B cell (primary cell): ENCODE results near the gene NOL11. TPM values are rescaled to one million over a fixed set of nuclear protein-coding genes. Genes with fewer than 3 reads are reported as not detected.

Experiments
- ATAC-seq: fragments of 200-7000 bp; cut with Tn5 transposase; one replicate; pipeline ENCODE4 v1.10.0; 2021; ENCODE audit warnings: low read depth, mild to moderate bottlenecking, moderate number of reproducible peaks, moderate library complexity
- CTCF ChIA-PET: fragments of 350-600 bp; sonication (Branson Sonifier 250); formaldehyde crosslinking; loops from one replicate; lab custom pipeline; 2021; ENCODE audit warnings: antibody characterized with exemption, inconsistent platforms; lab: Charles Lee
- POLR2A ChIA-PET: fragments of 350-600 bp; sonication (Branson Sonifier 250); formaldehyde crosslinking; loops from one replicate; lab custom pipeline; 2021; ENCODE audit warnings: antibody characterized with exemption; lab: Charles Lee
- DNase-seq: peaks from one replicate; pipeline ENCODE4 v3.0.0; 2013
- H2AFZ ChIP-seq: 2 replicates; pipeline ENCODE4 v1.6.1; 2012; ENCODE audit warnings: mild to moderate bottlenecking, low read depth, low read length; ENCODE audit not compliant: insufficient read depth, poor library complexity, severe bottlenecking
- H3K27ac ChIP-seq, 2 donors: 1 replicate in 1 of 2; 2 replicates in 1 of 2; pipeline ENCODE4 v1.5.1; 2012 to 2013; ENCODE audit warnings: low read length in 2 of 2, mild to moderate bottlenecking in 2 of 2, moderate library complexity in 1 of 2
- H3K27me3 ChIP-seq, 4 experiments: fragments of 200-600 bp in 1 of 4; sonication (generic) in 1 of 4; replicated peaks in 1 of 4; 1 replicate in 2 of 4; 2 replicates in 2 of 4; pipeline versions ENCODE4 v1.6.1 to v1.7.0; 2013 to 2016; ENCODE audit warnings: low read length in 3 of 4, mild to moderate bottlenecking in 2 of 4, mixed read lengths in 1 of 4, moderate library complexity in 1 of 4; ENCODE audit not compliant: insufficient read depth in 4 of 4, control insufficient read depth in 3 of 4; ENCODE audit errors: control extremely low read depth in 1 of 4
- H3K36me3 ChIP-seq, 2 experiments: replicated peaks in 1 of 2; 1 replicate in 1 of 2; 2 replicates in 1 of 2; pipeline versions ENCODE4 v1.6.1 to v1.7.1; 2013; ENCODE audit warnings: low read length in 1 of 2; ENCODE audit not compliant: insufficient read depth in 2 of 2, control insufficient read depth in 1 of 2; ENCODE audit errors: control extremely low read depth in 1 of 2, extremely low read depth in 1 of 2
- H3K4me1 ChIP-seq, 2 donors: fragments of 200-600 bp in 1 of 2; sonication (generic) in 1 of 2; 1 replicate in 1 of 2; 2 replicates in 1 of 2; pipeline versions ENCODE4 v1.5.1 to v1.6.1; 2013 to 2017; ENCODE audit warnings: low read length in 2 of 2; ENCODE audit not compliant: control insufficient read depth in 2 of 2, insufficient read depth in 2 of 2
- H3K4me2 ChIP-seq: replicated peaks from 2 replicates; pipeline ENCODE3; 2012; ENCODE audit warnings: mild to moderate bottlenecking, low read depth, low read length; ENCODE audit not compliant: poor library complexity, severe bottlenecking
- H3K4me3 ChIP-seq, 5 experiments: fragments of 200-600 bp in 1 of 5; sonication (generic) in 1 of 5; 1 replicate in 3 of 5; 2 replicates in 2 of 5; pipeline versions ENCODE4 v1.5.1 to v1.7.0; 2011 to 2016; ENCODE audit warnings: low read length in 4 of 5, mild to moderate bottlenecking in 4 of 5, low read depth in 2 of 5, control low read depth in 1 of 5, moderate library complexity in 1 of 5; ENCODE audit not compliant: insufficient read depth in 1 of 5; ENCODE audit errors: control extremely low read depth in 1 of 5, extremely low read depth in 1 of 5
- H3K79me2 ChIP-seq: fragments of 200-600 bp; sonication (generic); one replicate; pipeline ENCODE4 v1.6.0; 2016; ENCODE audit warnings: low read length; ENCODE audit not compliant: control insufficient read depth, insufficient read depth
- H3K9ac ChIP-seq: fragments of 200-600 bp; sonication (generic); 2 replicates; pipeline ENCODE4 v1.6.1; 2017; ENCODE audit warnings: mild to moderate bottlenecking, low read length, moderate library complexity
- H3K9me3 ChIP-seq, 3 donors: one replicate each; pipeline versions ENCODE4 v1.6.1 to v1.7.1; 2013; ENCODE audit warnings: low read length in 2 of 3; ENCODE audit not compliant: control insufficient read depth in 2 of 3, insufficient read depth in 1 of 3; ENCODE audit errors: control extremely low read depth in 1 of 3
- H4K20me1 ChIP-seq: 2 replicates; pipeline ENCODE4 v1.6.0; 2012; ENCODE audit warnings: mild to moderate bottlenecking, low read length; ENCODE audit not compliant: insufficient read depth, control insufficient read depth, poor library complexity, severe bottlenecking
- H3K27ac Mint-ChIP-seq: one replicate; pipeline ENCODE4 v1.8.0; 2021; ENCODE audit warnings: mixed read lengths
- H3K27me3 Mint-ChIP-seq: one replicate; pipeline ENCODE4 v1.8.0; 2021; ENCODE audit warnings: mixed read lengths
- H3K4me1 Mint-ChIP-seq: one replicate; pipeline ENCODE4 v1.8.0; 2021; ENCODE audit warnings: mixed read lengths
- H3K4me3 Mint-ChIP-seq: one replicate; pipeline ENCODE4 v1.8.0; 2021; ENCODE audit warnings: mixed read lengths
- H3K9me3 Mint-ChIP-seq: one replicate; pipeline ENCODE4 v1.8.0; 2022; ENCODE audit warnings: mixed read lengths; ENCODE audit not compliant: insufficient read depth
- CTCF ChIP-seq: fragments of 200-600 bp; IDR thresholded peaks from one replicate; pipeline ENCODE4 v1.8.0; 2022; ENCODE audit warnings: antibody characterized with exemption, mild to moderate bottlenecking
- EZH2 ChIP-seq: IDR thresholded peaks from 2 replicates; pipeline ENCODE4 v1.6.1; 2012; ENCODE audit warnings: borderline replicate concordance, low read depth, mild to moderate bottlenecking, moderate library complexity, low read length; ENCODE audit not compliant: insufficient read depth, poor library complexity, severe bottlenecking
- WGBS: methylation state at CpG from one replicate; pipeline ENCODE4 v1.1.5; 2013; ENCODE audit warnings: missing lambda C conversion rate; ENCODE audit not compliant: insufficient coverage; 5-methylcytosine and 5-hydroxymethylcytosine counted together
- intact Hi-C: fragments of 100-400 bp; cut with micrococcal nuclease; formaldehyde crosslinking; loops from one replicate; pipeline ENCODE4 v1.10.0; 2022
- polyA plus RNA-seq: library from polyadenylated mRNA; depleted of rRNA; stranded (reverse); fragments of >200 nt; gene quantifications from 2 replicates; pipeline ENCODE4 v1.2.3, GENCODE V29; 2012
- total RNA-seq, 2 donors: library from RNA; stranded (reverse); fragments of 120-200 nt in 1 of 2; gene quantifications; 1 replicate in 1 of 2; 2 replicates in 1 of 2; pipeline versions ENCODE4 v1.2.3 to v1.2.4, GENCODE V29; 2013 to 2022

Gene NOL11
- total and polyA plus RNA-seq, 2 donors (not counting 1 experiment from before 2014, with no cell fraction given): 20.3 to 59.1 TPM

GRCh38 chr17:67693811-67694210 lies 23.9 kb upstream of the NOL11 start:
- H3K27me3 ChIP-seq: no peaks in the 10 kb centered on the region
- peaks cover 0 to 1% of the 10 kb centered on the region in 2 experiments for H3K36me3 ChIP-seq
- ATAC-seq (no peak), DNase-seq (no peak)
- no peaks in the 10 kb centered on the region for H4K20me1 ChIP-seq
- no peaks in the 10 kb centered on the region for H3K9me3 ChIP-seq
- no peaks in the 10 kb centered on the region for H3K4me1 ChIP-seq
- CTCF ChIA-PET: interaction anchor here (0.8 to 2.0 kb wide), 4 partner anchors 12 to 320 kb away, joined by 3 to 6 read pairs (median 4); no protein-coding TSS in a partner anchor
- no peak overlapping the region for H3K4me3 ChIP-seq
- POLR2A ChIA-PET: interaction anchor here (0.6 kb wide), 1 partner anchor 10 kb away, joined by 5 read pairs; no protein-coding TSS in a partner anchor
- H3K4me1 Mint-ChIP-seq: peaks cover 4% of the 10 kb centered on the region
- no peak overlapping the region for H3K4me2 ChIP-seq
- no peaks in the 10 kb centered on the region for H3K27me3 Mint-ChIP-seq
- no peaks in the 10 kb centered on the region for H3K79me2 ChIP-seq
- H3K27ac ChIP-seq: no peak overlapping the region
- H3K27ac Mint-ChIP-seq: no peak overlapping the region
- no peak overlapping the region for H3K4me3 Mint-ChIP-seq
- intact Hi-C loops: no loop called here
- TF ChIP-seq EZH2 (no peak), CTCF (no peak)
- no peaks in the 10 kb centered on the region for H3K9me3 Mint-ChIP-seq
- H2AFZ ChIP-seq: no peak overlapping the region
- no peak overlapping the region for H3K9ac ChIP-seq

GRCh38 chr17:67696347-67696746 lies 21.4 kb upstream of the NOL11 start:
- Histone ChIP-seq H3K27me3 (peaks cover 0 to 4% (median 0%) of the 10 kb centered on the region in 4 experiments), H3K4me2 (no peak overlapping the region), H2AFZ (no peak overlapping the region), H3K9ac (no peak overlapping the region), H3K4me1 (no peaks in the 10 kb centered on the region), H4K20me1 (no peaks in the 10 kb centered on the region), H3K27ac (no peak overlapping the region), H3K4me3 (no peak overlapping the region), H3K9me3 (no peaks in the 10 kb centered on the region), H3K79me2 (no peaks in the 10 kb centered on the region), H3K36me3 (peaks cover 0 to 1% of the 10 kb centered on the region in 2 experiments)
- WGBS: no CpG with 5 or more reads among the region's 3 CpGs
- POLR2A ChIA-PET: no interaction called here
- Mint-ChIP-seq H3K4me1 (no peaks in the 10 kb centered on the region), H3K27me3 (peaks cover 3% of the 10 kb centered on the region), H3K9me3 (no peaks in the 10 kb centered on the region), H3K4me3 (no peak overlapping the region), H3K27ac (no peak overlapping the region)
- no peak for ATAC-seq
- DNase-seq: no peak
- TF ChIP-seq EZH2 (no peak), CTCF (no peak)
- CTCF ChIA-PET: interaction anchor here (0.6 to 2.4 kb wide), 2 partner anchors 11 to 458 kb away, joined by 5 to 6 read pairs; no protein-coding TSS in a partner anchor
- intact Hi-C loops: no loop called here
